Parathyroid adenoma (tissue), 2 donors: ENCODE results near the gene CYP26B1.

ENCODE experiments used
- H2AFZ ChIP-seq: fragments of 300-600 bp; sonication (generic); one replicate; pipeline ENCODE4 v1.7.0; 2017; ENCODE audit warnings: antibody characterized with exemption, mild to moderate bottlenecking
- H3K27ac ChIP-seq: fragments of 300-600 bp; sonication (generic); one replicate; pipeline ENCODE4 v1.7.0; 2017
- H3K27me3 ChIP-seq: fragments of 300-600 bp; sonication (generic); one replicate; pipeline ENCODE4 v1.7.0; 2017; ENCODE audit warnings: low read length; ENCODE audit not compliant: control insufficient read depth, insufficient read depth
- H3K36me3 ChIP-seq: fragments of 300-600 bp; sonication (generic); one replicate; pipeline ENCODE4 v1.7.0; 2017; ENCODE audit warnings: low read length; ENCODE audit not compliant: control insufficient read depth, insufficient read depth
- H3K4me1 ChIP-seq: fragments of 300-600 bp; sonication (generic); one replicate; pipeline ENCODE4 v1.7.0; 2017; ENCODE audit warnings: control low read depth
- H3K4me2 ChIP-seq: fragments of 300-600 bp; sonication (generic); one replicate; pipeline ENCODE4 v1.7.0; 2017; ENCODE audit warnings: low read length
- H3K4me3 ChIP-seq: fragments of 300-600 bp; sonication (generic); one replicate; pipeline ENCODE4 v1.7.0; 2017; ENCODE audit warnings: low read depth, low read length
- H3K79me2 ChIP-seq: fragments of 300-600 bp; sonication (generic); one replicate; pipeline ENCODE4 v1.7.0; 2017; ENCODE audit warnings: control low read depth
- H3K9ac ChIP-seq: fragments of 300-600 bp; sonication (generic); one replicate; pipeline ENCODE4 v1.7.0; 2017; ENCODE audit warnings: mild to moderate bottlenecking
- H3K9me3 ChIP-seq: fragments of 300-600 bp; sonication (generic); one replicate; pipeline ENCODE4 v1.7.0; 2017; ENCODE audit warnings: low read length; ENCODE audit not compliant: control insufficient read depth
- TF ChIP-seq, protein P1 (sequence below): fragments of 300-600 bp; sonication (generic); IDR thresholded peaks from one replicate; pipeline ENCODE4 v1.7.0; 2017; ENCODE audit warnings: antibody characterized with exemption, mild to moderate bottlenecking
- donor health status: primary hyperparathyroidism.

The CYP26B1 gene

DNA sequence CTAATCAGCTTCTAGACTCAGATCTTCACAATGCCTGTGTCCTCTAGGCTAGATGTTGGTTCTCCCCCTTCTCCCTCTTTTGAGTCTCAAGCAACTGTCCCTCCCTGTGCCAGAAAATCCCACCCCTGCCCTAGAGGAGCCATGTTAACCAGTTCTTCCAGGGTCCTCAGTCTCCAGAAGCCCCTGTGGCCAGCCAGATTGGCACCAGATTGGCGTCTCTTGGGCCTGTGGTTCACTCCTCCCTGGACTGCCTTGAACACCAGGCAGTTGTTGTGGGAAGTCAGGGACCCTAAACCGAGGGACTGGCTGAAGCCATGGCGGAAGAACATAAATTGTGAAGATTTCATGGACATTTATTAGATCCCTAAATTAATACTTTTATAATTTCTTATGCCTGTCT lies 36.6 kb downstream of the CYP26B1 start:
- Histone ChIP-seq H3K4me2 (no peak overlapping the region), H3K36me3 (no peaks in the 10 kb centered on the region), H3K9me3 (no peaks in the 10 kb centered on the region), H3K27me3 (no peaks in the 10 kb centered on the region), H3K4me1 (no peaks in the 10 kb centered on the region), H3K4me3 (no peak overlapping the region), H3K9ac (no peak overlapping the region), H3K27ac (no peak overlapping the region), H3K79me2 (no peaks in the 10 kb centered on the region), H2AFZ (no peak overlapping the region)
- TF ChIP-seq, protein P1, sequence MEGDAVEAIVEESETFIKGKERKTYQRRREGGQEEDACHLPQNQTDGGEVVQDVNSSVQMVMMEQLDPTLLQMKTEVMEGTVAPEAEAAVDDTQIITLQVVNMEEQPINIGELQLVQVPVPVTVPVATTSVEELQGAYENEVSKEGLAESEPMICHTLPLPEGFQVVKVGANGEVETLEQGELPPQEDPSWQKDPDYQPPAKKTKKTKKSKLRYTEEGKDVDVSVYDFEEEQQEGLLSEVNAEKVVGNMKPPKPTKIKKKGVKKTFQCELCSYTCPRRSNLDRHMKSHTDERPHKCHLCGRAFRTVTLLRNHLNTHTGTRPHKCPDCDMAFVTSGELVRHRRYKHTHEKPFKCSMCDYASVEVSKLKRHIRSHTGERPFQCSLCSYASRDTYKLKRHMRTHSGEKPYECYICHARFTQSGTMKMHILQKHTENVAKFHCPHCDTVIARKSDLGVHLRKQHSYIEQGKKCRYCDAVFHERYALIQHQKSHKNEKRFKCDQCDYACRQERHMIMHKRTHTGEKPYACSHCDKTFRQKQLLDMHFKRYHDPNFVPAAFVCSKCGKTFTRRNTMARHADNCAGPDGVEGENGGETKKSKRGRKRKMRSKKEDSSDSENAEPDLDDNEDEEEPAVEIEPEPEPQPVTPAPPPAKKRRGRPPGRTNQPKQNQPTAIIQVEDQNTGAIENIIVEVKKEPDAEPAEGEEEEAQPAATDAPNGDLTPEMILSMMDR = no peak

DNA sequence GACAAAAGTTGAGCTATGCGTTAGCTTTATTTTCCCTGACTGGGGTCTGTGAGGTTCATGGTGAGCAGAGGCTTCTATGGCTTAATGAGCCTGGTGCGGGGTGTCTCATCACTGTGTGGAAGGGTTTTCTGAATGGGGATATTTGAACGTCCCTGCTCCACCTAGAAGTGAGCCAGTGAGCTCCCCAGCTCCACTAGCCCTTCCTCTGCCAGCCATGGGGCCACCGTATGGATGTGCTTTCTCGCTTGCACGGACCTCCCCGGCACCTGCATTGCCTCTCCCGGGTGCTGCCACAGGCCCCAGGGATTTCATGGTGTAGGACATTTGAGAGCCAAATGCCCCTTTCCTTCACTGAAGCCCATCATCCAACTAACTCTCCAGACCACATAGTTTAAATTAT lies 37.8 kb downstream of the CYP26B1 start:
- TF ChIP-seq, protein P1 = no peak
- Histone ChIP-seq H3K36me3 (no peaks in the 10 kb centered on the region), H3K4me3 (no peak overlapping the region), H3K4me1 (no peaks in the 10 kb centered on the region), H3K9ac (no peak overlapping the region), H3K27ac (no peak overlapping the region), H3K4me2 (no peak overlapping the region), H2AFZ (no peak overlapping the region), H3K79me2 (no peaks in the 10 kb centered on the region), H3K27me3 (no peaks in the 10 kb centered on the region), H3K9me3 (no peaks in the 10 kb centered on the region)

DNA sequence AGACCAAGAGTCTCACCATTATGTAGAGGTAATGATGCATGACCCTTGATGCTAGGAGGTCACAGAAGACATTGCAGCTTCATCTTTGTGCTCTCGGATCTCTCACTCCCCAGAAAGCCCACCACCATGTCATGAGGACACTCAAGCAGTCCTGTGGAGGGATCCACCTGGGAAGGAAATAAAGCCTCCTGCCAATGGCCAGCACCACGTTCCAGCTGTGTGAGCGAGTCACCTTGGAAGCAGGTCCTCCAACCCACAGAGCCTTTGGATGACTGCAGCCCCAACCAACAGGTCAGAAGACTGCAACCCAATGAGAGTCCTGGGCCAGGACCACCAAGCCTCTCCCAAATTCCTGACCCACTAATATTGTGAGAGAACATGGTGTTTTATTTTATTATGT lies 38.4 kb downstream of the CYP26B1 start:
- TF ChIP-seq, protein P1 = no peak
- H3K9me3 ChIP-seq = no peaks in the 10 kb centered on the region

DNA sequence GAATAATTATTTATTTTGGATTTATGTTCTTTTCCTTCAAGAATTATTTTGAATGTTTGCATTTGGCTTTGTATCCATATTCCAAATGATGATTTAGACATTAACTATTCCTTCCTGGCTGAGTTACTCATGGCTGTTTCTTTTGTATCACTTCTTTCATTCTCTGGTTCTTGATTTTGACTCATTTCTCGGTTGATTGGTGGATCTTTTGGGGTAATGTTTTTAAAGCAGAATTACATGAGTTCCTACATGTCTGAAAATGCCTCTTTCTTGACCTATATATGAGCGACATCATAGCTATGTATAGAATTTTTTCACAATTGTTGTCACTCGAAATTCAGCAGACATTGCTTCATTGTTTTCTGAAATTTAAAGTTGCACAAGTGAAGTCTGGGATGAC lies 39.5 kb downstream of the CYP26B1 start:
- Histone ChIP-seq H3K27me3 (no peaks in the 10 kb centered on the region), H2AFZ (no peak overlapping the region), H3K79me2 (no peaks in the 10 kb centered on the region), H3K27ac (no peak overlapping the region), H3K9me3 (no peaks in the 10 kb centered on the region), H3K9ac (no peak overlapping the region), H3K4me2 (no peak overlapping the region), H3K4me1 (no peaks in the 10 kb centered on the region), H3K36me3 (no peaks in the 10 kb centered on the region), H3K4me3 (no peak overlapping the region)
- TF ChIP-seq, protein P1 = no peak

More for the DNA sequence above, 38.4 kb downstream of the CYP26B1 start:
- Histone ChIP-seq H3K36me3 (no peaks in the 10 kb centered on the region), H3K4me1 (no peaks in the 10 kb centered on the region), H3K79me2 (no peaks in the 10 kb centered on the region), H3K9ac (no peak overlapping the region), H3K4me3 (no peak overlapping the region), H3K27ac (no peak overlapping the region), H2AFZ (no peak overlapping the region), H3K27me3 (no peaks in the 10 kb centered on the region), H3K4me2 (no peak overlapping the region)

DNA sequence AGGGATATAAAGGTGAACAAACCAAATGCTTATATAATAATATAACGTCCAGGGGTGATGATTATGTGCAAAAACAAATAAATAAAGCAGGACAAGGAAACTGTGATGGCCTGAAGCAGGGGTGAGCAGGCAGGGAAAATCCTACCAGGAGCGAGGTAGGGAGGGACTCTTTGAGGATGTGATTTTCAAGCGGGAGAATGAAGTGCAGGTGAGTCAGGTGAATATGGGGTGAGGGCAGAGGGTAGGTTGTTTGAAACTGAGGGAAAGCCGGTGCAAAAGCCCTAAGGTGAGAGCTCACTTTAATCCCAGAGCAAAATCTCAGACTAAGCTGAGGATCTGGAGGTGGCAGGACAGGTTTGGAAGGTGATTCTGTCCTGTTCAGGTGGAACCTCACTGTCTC lies 40.7 kb downstream of the CYP26B1 start:
- no peaks in the 10 kb centered on the region for H3K4me1 ChIP-seq
- TF ChIP-seq, protein P1 = no peak
- H3K9ac ChIP-seq = no peak overlapping the region
- H3K27me3 ChIP-seq = no peaks in the 10 kb centered on the region
- no peaks in the 10 kb centered on the region for H3K9me3 ChIP-seq
- no peak overlapping the region for H3K27ac ChIP-seq
- no peak overlapping the region for H3K4me3 ChIP-seq
- H3K79me2 ChIP-seq = no peaks in the 10 kb centered on the region
- no peak overlapping the region for H3K4me2 ChIP-seq
- no peaks in the 10 kb centered on the region for H3K36me3 ChIP-seq
- H2AFZ ChIP-seq = no peak overlapping the region
